Breast epithelium (tissue), 4 donors: Measurements from ENCODE around the gene KRT7. TPM values are rescaled to one million over a fixed set of nuclear protein-coding genes. Genes with fewer than 3 reads are reported as not detected.

Source experiments
- DNase-seq, 2 donors: peaks; one replicate each; pipeline ENCODE4 v3.0.0-alpha.2; 2019; ENCODE audit warnings: low spot score in 2 of 2
- H3K27ac ChIP-seq, 2 donors: fragments of 200-600 bp; sonication (generic) in 1 of 2; one replicate each; pipeline ENCODE4 v1.5.1; 2016 to 2019; ENCODE audit warnings: mild to moderate bottlenecking in 1 of 2
- H3K27me3 ChIP-seq, 2 donors: fragments of 200-600 bp; sonication (generic) in 1 of 2; one replicate each; pipeline versions ENCODE4 v1.5.1 to v1.6.0; 2017 to 2019; ENCODE audit warnings: control low read depth in 1 of 2, mild to moderate bottlenecking in 1 of 2
- H3K36me3 ChIP-seq: fragments of 200-600 bp; one replicate; pipeline ENCODE4 v1.5.1; 2019
- H3K4me1 ChIP-seq, 2 donors: fragments of 200-600 bp; sonication (generic); one replicate each; pipeline ENCODE4 v1.5.1; 2016 to 2019; ENCODE audit warnings: control low read depth in 1 of 2
- H3K4me3 ChIP-seq, 3 donors: fragments of 200-600 bp; sonication (generic); 1 replicate in 2 of 3; 2 replicates in 1 of 3; pipeline ENCODE4 v1.5.1; 2016 to 2019; ENCODE audit warnings: mild to moderate bottlenecking in 3 of 3, moderate library complexity in 2 of 3
- H3K9me3 ChIP-seq, 2 donors: fragments of 200-600 bp; sonication (generic) in 1 of 2; one replicate each; pipeline ENCODE4 v1.5.1; 2016 to 2019; ENCODE audit warnings: control low read depth in 1 of 2
- POLR2A ChIP-seq: fragments of 450-650 bp; IDR thresholded peaks from one replicate; pipeline ENCODE4 v1.6.1; 2016; ENCODE audit warnings: antibody characterized with exemption, mild to moderate bottlenecking, moderate library complexity
- POLR2AphosphoS5 ChIP-seq, 3 donors: sonication (generic); formaldehyde crosslinking; IDR thresholded peaks; one replicate each; pipeline ENCODE4 v1.6.1; 2017; ENCODE audit warnings: antibody characterized with exemption in 3 of 3
- intact Hi-C: fragments of 100-400 bp; cut with DNase I; formaldehyde crosslinking; loops from one replicate; pipeline ENCODE4 v1.15.1; 2023; ENCODE audit warnings: low total_unique reads
- total RNA-seq, 3 donors: library from RNA; depleted of rRNA; stranded (reverse); fragments of >200 nt; gene quantifications; one replicate each; pipeline ENCODE4 v1.1.0, GENCODE V29; 2016
- TF ChIP-seq, protein P1 (sequence below), 3 donors: fragments of 450-650 bp; IDR thresholded peaks; one replicate each; pipeline ENCODE4 v1.5.1; 2016 to 2017; ENCODE audit warnings: antibody characterized with exemption in 3 of 3, mild to moderate bottlenecking in 3 of 3, moderate library complexity in 3 of 3

Gene KRT7
- total RNA-seq, 3 donors from 2014 or later = 4.2 to 1,051 (median 358) TPM

DNA sequence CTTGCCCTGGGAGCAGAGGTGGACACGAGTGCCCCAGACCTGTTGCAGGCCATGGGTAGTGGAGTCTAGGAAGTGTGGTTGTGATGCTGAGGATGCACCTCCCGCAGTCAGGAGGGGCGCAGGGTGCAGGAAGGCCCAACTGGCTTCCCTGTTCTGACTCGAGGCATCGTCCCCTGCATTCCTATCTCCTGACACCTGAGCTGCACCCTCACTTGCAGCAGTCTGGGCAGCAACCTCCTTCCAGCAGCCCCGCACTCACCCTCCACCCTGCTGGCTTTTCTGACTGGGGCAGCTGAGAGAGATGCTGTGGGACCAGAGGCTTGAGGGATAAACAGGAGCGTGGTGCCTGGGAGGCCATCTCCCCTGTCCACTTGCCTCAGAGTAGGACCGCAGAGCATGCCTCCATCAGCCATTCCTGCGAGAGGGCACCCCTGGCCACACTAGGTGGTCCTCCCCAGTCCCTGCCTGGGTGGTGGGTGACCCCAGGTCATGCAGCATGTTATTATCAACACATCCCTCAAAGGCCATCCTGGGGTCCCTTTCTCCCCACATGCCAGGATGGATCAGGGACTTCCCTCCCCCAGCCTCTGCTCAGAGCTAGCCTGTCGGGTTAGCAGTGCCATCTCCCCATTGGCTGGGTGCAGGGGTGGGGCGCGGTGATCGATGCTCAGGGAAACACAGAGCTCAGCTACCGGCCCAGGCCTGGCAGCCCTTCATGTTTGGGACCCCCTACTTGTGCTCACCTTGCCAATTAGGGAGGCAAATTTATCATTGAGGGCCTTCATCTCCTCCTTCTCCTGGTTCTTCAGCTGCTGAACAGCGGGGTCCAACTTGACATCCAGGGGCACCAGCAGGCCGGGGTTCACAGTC is 41.9 kb upstream of the KRT7 start:
- H3K4me1 ChIP-seq = peaks cover 3 to 28% of the 10 kb centered on the region in 2 donors
- TF ChIP-seq, protein P1, sequence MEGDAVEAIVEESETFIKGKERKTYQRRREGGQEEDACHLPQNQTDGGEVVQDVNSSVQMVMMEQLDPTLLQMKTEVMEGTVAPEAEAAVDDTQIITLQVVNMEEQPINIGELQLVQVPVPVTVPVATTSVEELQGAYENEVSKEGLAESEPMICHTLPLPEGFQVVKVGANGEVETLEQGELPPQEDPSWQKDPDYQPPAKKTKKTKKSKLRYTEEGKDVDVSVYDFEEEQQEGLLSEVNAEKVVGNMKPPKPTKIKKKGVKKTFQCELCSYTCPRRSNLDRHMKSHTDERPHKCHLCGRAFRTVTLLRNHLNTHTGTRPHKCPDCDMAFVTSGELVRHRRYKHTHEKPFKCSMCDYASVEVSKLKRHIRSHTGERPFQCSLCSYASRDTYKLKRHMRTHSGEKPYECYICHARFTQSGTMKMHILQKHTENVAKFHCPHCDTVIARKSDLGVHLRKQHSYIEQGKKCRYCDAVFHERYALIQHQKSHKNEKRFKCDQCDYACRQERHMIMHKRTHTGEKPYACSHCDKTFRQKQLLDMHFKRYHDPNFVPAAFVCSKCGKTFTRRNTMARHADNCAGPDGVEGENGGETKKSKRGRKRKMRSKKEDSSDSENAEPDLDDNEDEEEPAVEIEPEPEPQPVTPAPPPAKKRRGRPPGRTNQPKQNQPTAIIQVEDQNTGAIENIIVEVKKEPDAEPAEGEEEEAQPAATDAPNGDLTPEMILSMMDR (IDR thresholded peaks at IDR 0.05) = no peak
- TF ChIP-seq POLR2AphosphoS5 (IDR thresholded peaks at IDR 0.05) (no peak), POLR2A (no peak)
- no peaks in the 10 kb centered on the region for H3K36me3 ChIP-seq
- H3K9me3 ChIP-seq = no peaks in the 10 kb centered on the region
- peak overlapping the region; percentile 93 to 97 for H3K27ac ChIP-seq
- H3K27me3 ChIP-seq = no peaks in the 10 kb centered on the region
- H3K4me3 ChIP-seq = peak overlapping the region in 2 of 3 donors; percentile 44 to 52
- intact Hi-C loops = no loop called here
- no peak for DNase-seq

GRCh38 chr12:52191841-52192791 is 40.9 kb upstream of the KRT7 start, which contains the start of gene KRT80:
TSS of gene KRT80 (minus strand) at chr12:52192014. CDS start at chr12:52191902, 112 bp downstream.
- Histone ChIP-seq H3K36me3 (no peaks in the 10 kb centered on the region), H3K27ac (peak within 1 kb of the TSS; percentile 93 to 97), H3K27me3 (no peaks in the 10 kb centered on the region), H3K4me3 (peak within 1 kb of the TSS in 2 of 3 donors; percentile 44 to 52), H3K4me1 (peaks cover 3 to 21% of the 10 kb centered on the region in 2 donors), H3K9me3 (no peaks in the 10 kb centered on the region)
- peak; percentile 70 to 89 (median 75) for TF ChIP-seq POLR2AphosphoS5 (IDR thresholded peaks at IDR 0.05)
- peak; percentile 42 for TF ChIP-seq POLR2A
- TF ChIP-seq, protein P1 (IDR thresholded peaks at IDR 0.05) = no peak
- peak; percentile 97 for DNase-seq
- intact Hi-C loops = no loop called here

- peak overlapping the region; percentile 93 to 97 for H3K27ac ChIP-seq
- no peak for DNase-seq
These were observed 39.5 kb upstream of the KRT7 start for GRCh38 chr12:52193532-52193931.

DNA sequence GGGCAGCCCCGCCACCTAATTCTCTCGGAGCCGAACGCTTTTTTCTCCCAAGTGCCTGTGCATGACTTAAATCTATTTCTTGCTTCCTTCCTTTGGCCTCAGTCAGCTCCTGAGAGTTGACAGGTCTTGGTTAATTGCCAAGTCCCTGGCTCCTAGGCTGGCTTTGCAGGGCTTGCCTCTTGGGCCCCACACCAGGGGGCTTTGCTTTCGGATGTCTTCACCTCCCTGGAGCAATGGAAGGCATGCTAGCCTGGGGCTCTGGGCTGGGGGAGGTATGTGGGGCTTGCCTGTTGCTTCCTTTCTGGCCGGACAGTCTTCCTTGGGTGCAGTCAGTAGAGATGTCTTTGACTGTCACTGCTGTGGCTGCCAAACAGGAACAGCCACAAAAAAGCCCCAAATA is 39.1 kb upstream of the KRT7 start:
- DNase-seq = no peak
- H3K9me3 ChIP-seq = no peaks in the 10 kb centered on the region

More at GRCh38 chr12:52193532-52193931, 39.5 kb upstream of the KRT7 start:
- H3K4me3 ChIP-seq = no peak overlapping the region
- H3K27me3 ChIP-seq = no peaks in the 10 kb centered on the region
- H3K4me1 ChIP-seq = peaks cover 3 to 21% of the 10 kb centered on the region in 2 donors
- no peaks in the 10 kb centered on the region for H3K36me3 ChIP-seq
- H3K9me3 ChIP-seq = no peaks in the 10 kb centered on the region
- intact Hi-C loops = no loop called here
- no peak for TF ChIP-seq POLR2A
- TF ChIP-seq, protein P1 (IDR thresholded peaks at IDR 0.05) = no peak
- TF ChIP-seq POLR2AphosphoS5 (IDR thresholded peaks at IDR 0.05) = no peak

More for the DNA sequence above, 39.1 kb upstream of the KRT7 start:
- Histone ChIP-seq H3K4me1 (peaks cover 3 to 21% of the 10 kb centered on the region in 2 donors), H3K27ac (peak overlapping the region; percentile 93 to 97), H3K4me3 (no peak overlapping the region), H3K27me3 (no peaks in the 10 kb centered on the region), H3K36me3 (no peaks in the 10 kb centered on the region)
- TF ChIP-seq POLR2AphosphoS5 (IDR thresholded peaks at IDR 0.05) (no peak), POLR2A (no peak)
- TF ChIP-seq, protein P1 (IDR thresholded peaks at IDR 0.05) = no peak
- intact Hi-C loops = no loop called here
